Peyer's patch (tissue), 4 donors: ENCODE results near the gene LAG3. TPM values are rescaled to one million over a fixed set of nuclear protein-coding genes. Genes with fewer than 3 reads are reported as not detected.
A peak's percentile ranks its signal among the peaks of the same experiment; 100 is the strongest.

Experiments
- DNase-seq, 3 donors: peaks; one replicate each; pipeline ENCODE4 v3.0.0-alpha.2; 2017 to 2019
- H3K27ac ChIP-seq, 4 donors: fragments of 200-600 bp; sonication (generic); one replicate each; pipeline ENCODE4 v1.5.1; 2016 to 2019
- H3K27me3 ChIP-seq, 2 donors: fragments of 200-600 bp; sonication (generic); one replicate each; pipeline ENCODE4 v1.5.1; 2019
- H3K36me3 ChIP-seq, 3 donors: fragments of 200-600 bp; sonication (generic); one replicate each; pipeline ENCODE4 v1.5.1; 2016 to 2019
- H3K4me1 ChIP-seq, 4 donors: fragments of 200-600 bp; sonication (generic); one replicate each; pipeline ENCODE4 v1.5.1; 2016 to 2019
- H3K4me3 ChIP-seq, 4 donors: fragments of 200-600 bp; sonication (generic); 1 replicate in 3 of 4; 2 replicates in 1 of 4; pipeline ENCODE4 v1.5.1; 2016 to 2019; ENCODE audit warnings: mild to moderate bottlenecking in 1 of 4
- H3K9me3 ChIP-seq, 4 donors: fragments of 200-600 bp; sonication (generic); one replicate each; pipeline ENCODE4 v1.5.1; 2016 to 2019; ENCODE audit warnings: mild to moderate bottlenecking in 1 of 4
- CTCF ChIP-seq, 6 experiments: fragments of 450-650 bp in 4 of 6; fragments of 200-600 bp in 2 of 6; sonication (generic) in 1 of 6; IDR thresholded peaks; one replicate each; pipeline ENCODE4 v1.5.1; 2017 to 2019; ENCODE audit warnings: antibody characterized with exemption in 6 of 6, mild to moderate bottlenecking in 3 of 6, moderate library complexity in 1 of 6
- POLR2A ChIP-seq, 2 donors: fragments of 450-650 bp; IDR thresholded peaks; one replicate each; pipeline ENCODE4 v1.5.1; 2017; ENCODE audit warnings: antibody characterized with exemption in 2 of 2, mild to moderate bottlenecking in 2 of 2, moderate library complexity in 2 of 2
- total RNA-seq, 4 donors: library from RNA; depleted of rRNA; stranded (reverse); fragments of >200 nt; gene quantifications; one replicate each; pipeline ENCODE4 v1.1.0, GENCODE V29; 2016

The LAG3 gene
- total RNA-seq, 4 donors from 2014 or later: 1.3 to 3.0 (median 1.6) TPM; not detected in 1

GRCh38 chr12:6765048-6765633 is 7.2 kb upstream of the LAG3 start:
- Histone ChIP-seq H3K27ac (peak overlapping the region; percentile 73 to 97 (median 86)), H3K9me3 (no peaks in the 10 kb centered on the region), H3K4me1 (peaks cover 0 to 51% (median 13%) of the 10 kb centered on the region in 4 donors), H3K27me3 (no peaks in the 10 kb centered on the region), H3K36me3 (peaks cover 0 to 7% (median 0%) of the 10 kb centered on the region in 3 donors), H3K4me3 (peak overlapping the region in 3 of 4 donors; percentile 49 to 98 (median 76))
- no peak for TF ChIP-seq POLR2A (IDR thresholded peaks at IDR 0.05)
- TF ChIP-seq CTCF (IDR thresholded peaks at IDR 0.05): no peak
- no peak for DNase-seq

GRCh38 chr12:6765634-6766581 is 6.4 kb upstream of the LAG3 start, which contains the start of gene PTMS:
PTMS (plus strand) TSS chr12:6766363; CDS start chr12:6766706, 343 bp downstream.
- H3K36me3 ChIP-seq: peaks cover 0 to 14% (median 0%) of the 10 kb centered on the region in 3 donors
- TF ChIP-seq POLR2A (IDR thresholded peaks at IDR 0.05): peak; percentile 23 to 51
- TF ChIP-seq CTCF (IDR thresholded peaks at IDR 0.05): no peak
- peak; percentile 32 to 77 (median 77) for DNase-seq
- peaks cover 0 to 58% (median 13%) of the 10 kb centered on the region in 4 donors for H3K4me1 ChIP-seq
- H3K27me3 ChIP-seq: no peaks in the 10 kb centered on the region
- H3K9me3 ChIP-seq: no peaks in the 10 kb centered on the region
- peak within 1 kb of the TSS; percentile 49 to 98 (median 80) for H3K4me3 ChIP-seq
- H3K27ac ChIP-seq: peak within 1 kb of the TSS; percentile 73 to 97 (median 86)

GRCh38 chr12:6766651-6767349 is 5.5 kb upstream of the LAG3 start:
- DNase-seq: peak; percentile 57 to 90 (median 88)
- peaks cover 0 to 67% (median 13%) of the 10 kb centered on the region in 4 donors for H3K4me1 ChIP-seq
- H3K27ac ChIP-seq: peak overlapping the region; percentile 73 to 97 (median 86)
- H3K9me3 ChIP-seq: no peaks in the 10 kb centered on the region
- TF ChIP-seq CTCF (IDR thresholded peaks at IDR 0.05) (peak; percentile 29 to 86 (median 78)), POLR2A (IDR thresholded peaks at IDR 0.05) (peak; percentile 29 to 49)
- peaks cover 0 to 14% (median 0%) of the 10 kb centered on the region in 3 donors for H3K36me3 ChIP-seq
- peak overlapping the region; percentile 49 to 98 (median 80) for H3K4me3 ChIP-seq
- no peaks in the 10 kb centered on the region for H3K27me3 ChIP-seq

GRCh38 chr12:6767353-6768319 is 4.7 kb upstream of the LAG3 start:
- Histone ChIP-seq H3K4me1 (peaks cover 0 to 72% (median 13%) of the 10 kb centered on the region in 4 donors), H3K27ac (peak overlapping the region; percentile 73 to 97 (median 86)), H3K36me3 (peaks cover 0 to 14% (median 0%) of the 10 kb centered on the region in 3 donors), H3K27me3 (no peaks in the 10 kb centered on the region), H3K9me3 (no peaks in the 10 kb centered on the region), H3K4me3 (peak overlapping the region; percentile 49 to 98 (median 80))
- no peak for DNase-seq
- no peak for TF ChIP-seq POLR2A (IDR thresholded peaks at IDR 0.05)
- TF ChIP-seq CTCF (IDR thresholded peaks at IDR 0.05): no peak
